ENCODE results near the gene CPA5.

DNA sequence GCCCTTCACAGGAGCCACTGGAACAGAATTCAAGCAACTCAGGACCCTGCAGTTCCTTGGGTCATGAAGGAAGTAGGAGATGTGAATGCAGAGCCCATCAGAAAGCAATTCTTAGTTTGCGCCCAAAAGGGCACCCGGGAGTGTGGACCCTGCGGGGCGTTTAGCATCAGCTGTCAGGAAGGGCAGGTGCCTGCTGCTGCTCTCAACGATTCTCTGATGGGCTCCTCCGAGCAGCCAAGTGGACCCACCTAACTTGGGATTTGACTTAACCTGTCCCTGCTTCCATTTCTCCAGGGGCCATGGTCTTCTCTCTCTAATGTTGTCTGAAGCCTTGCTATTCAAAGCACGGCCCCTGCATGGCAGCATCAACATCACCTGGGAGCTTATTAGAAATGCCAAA, 17.1 kb downstream of the CPA5 start:
- TF ChIP-seq, protein P1, sequence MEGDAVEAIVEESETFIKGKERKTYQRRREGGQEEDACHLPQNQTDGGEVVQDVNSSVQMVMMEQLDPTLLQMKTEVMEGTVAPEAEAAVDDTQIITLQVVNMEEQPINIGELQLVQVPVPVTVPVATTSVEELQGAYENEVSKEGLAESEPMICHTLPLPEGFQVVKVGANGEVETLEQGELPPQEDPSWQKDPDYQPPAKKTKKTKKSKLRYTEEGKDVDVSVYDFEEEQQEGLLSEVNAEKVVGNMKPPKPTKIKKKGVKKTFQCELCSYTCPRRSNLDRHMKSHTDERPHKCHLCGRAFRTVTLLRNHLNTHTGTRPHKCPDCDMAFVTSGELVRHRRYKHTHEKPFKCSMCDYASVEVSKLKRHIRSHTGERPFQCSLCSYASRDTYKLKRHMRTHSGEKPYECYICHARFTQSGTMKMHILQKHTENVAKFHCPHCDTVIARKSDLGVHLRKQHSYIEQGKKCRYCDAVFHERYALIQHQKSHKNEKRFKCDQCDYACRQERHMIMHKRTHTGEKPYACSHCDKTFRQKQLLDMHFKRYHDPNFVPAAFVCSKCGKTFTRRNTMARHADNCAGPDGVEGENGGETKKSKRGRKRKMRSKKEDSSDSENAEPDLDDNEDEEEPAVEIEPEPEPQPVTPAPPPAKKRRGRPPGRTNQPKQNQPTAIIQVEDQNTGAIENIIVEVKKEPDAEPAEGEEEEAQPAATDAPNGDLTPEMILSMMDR (IDR thresholded peaks at IDR 0.05) = no peak
- no peak for TF ChIP-seq NFYB (CRISPR knock-in tag; conservative IDR thresholded peaks at IDR 0.05; ENCODE audit: low read depth)
- TF ChIP-seq, protein P2, sequence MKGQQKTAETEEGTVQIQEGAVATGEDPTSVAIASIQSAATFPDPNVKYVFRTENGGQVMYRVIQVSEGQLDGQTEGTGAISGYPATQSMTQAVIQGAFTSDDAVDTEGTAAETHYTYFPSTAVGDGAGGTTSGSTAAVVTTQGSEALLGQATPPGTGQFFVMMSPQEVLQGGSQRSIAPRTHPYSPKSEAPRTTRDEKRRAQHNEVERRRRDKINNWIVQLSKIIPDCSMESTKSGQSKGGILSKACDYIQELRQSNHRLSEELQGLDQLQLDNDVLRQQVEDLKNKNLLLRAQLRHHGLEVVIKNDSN (CRISPR knock-in tag; IDR thresholded peaks at IDR 0.05) = no peak
- TF ChIP-seq, protein P3, sequence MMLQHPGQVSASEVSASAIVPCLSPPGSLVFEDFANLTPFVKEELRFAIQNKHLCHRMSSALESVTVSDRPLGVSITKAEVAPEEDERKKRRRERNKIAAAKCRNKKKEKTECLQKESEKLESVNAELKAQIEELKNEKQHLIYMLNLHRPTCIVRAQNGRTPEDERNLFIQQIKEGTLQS (CRISPR knock-in tag; conservative IDR thresholded peaks at IDR 0.05) = no peak
- TF ChIP-seq TEAD4 (CRISPR knock-in tag; IDR thresholded peaks at IDR 0.05) = no peak
- no peak for TF ChIP-seq ZBTB21 (CRISPR knock-in tag; IDR thresholded peaks at IDR 0.05; ENCODE audit: borderline replicate concordance)
- no peak for TF ChIP-seq SMAD4 (CRISPR knock-in tag; IDR thresholded peaks at IDR 0.05)
- TF ChIP-seq, protein P4, sequence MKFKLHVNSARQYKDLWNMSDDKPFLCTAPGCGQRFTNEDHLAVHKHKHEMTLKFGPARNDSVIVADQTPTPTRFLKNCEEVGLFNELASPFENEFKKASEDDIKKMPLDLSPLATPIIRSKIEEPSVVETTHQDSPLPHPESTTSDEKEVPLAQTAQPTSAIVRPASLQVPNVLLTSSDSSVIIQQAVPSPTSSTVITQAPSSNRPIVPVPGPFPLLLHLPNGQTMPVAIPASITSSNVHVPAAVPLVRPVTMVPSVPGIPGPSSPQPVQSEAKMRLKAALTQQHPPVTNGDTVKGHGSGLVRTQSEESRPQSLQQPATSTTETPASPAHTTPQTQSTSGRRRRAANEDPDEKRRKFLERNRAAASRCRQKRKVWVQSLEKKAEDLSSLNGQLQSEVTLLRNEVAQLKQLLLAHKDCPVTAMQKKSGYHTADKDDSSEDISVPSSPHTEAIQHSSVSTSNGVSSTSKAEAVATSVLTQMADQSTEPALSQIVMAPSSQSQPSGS (CRISPR knock-in tag; IDR thresholded peaks at IDR 0.05; ENCODE audit: borderline replicate concordance, low read depth) = no peak
- no peak for TF ChIP-seq NR1H2 (CRISPR knock-in tag; IDR thresholded peaks at IDR 0.05)
